Activated naive CD4-positive, alpha-beta T cell treated with anti-CD3 and anti-CD28 coated beads, Interleukin-2, amount 50 U/mL, for 16 hours (primary cell): ENCODE results near the gene RAPSN.
A peak's percentile ranks its signal among the peaks of the same experiment; 100 is the strongest.

ENCODE experiments used
- DNase-seq: peaks from one replicate; pipeline ENCODE4 v3.0.0-alpha.2; 2020

The RAPSN gene

DNA sequence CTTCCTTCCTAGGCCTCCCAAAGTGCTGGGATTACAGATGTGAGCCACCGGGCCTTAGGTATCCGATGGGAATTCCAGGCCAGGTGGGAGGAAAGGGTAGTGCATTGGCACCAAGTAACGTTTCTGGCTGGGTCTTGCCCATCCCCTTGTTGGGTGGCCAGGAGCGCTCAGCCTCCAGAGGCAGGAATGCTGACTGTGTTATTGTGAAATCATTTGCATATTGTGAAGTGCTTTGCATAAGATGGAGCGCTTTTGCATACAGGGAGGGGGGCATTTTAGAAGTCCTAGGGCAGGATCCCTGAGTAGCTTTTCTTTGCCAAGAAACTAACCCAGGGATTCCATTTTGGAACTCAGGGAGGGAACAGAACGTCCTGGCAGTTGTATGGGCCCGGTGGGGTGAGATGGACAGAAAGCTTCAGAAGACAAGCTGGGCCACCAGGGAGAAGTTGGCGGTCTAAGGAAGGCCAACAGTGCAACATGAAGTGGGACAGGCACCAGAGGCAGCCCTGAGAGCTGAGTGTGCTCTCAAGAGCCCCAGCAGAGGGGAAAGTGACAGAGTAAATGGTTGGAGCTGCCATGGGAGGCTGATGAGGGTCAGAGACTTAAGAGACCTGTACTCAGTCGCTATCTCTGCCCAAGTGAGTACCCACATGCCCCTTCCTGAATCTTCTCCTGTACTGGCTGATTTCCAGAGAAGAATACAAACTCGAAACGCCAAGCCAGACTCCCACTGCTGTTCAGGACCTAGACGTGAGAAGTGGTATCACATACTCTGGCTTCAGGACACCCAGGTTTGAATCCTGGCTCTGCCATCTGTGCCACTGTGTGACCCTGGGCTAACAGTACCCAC lies 41.8 kb downstream of the RAPSN start:
- DNase-seq = no peak

DNA sequence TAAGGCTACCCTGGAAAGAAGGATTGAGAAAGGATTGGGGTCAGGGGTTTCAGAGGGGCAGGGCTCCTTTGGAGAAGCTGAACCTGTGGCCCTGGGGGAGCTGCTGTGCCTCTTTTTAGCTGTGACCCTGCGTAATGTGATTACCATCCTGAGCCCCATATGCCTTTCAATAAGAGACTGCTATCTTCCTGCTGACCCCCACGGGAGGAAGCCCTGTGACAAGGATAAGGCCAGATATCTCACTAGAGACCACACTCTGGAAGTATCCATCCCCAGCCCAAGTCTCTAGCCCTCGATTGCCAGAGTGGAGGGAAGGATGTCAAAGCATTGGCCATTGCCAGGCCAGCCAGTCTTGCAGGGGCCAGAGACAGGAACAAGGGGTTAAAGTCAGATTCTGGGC lies 45.4 kb downstream of the RAPSN start:
- no peak for DNase-seq

DNA sequence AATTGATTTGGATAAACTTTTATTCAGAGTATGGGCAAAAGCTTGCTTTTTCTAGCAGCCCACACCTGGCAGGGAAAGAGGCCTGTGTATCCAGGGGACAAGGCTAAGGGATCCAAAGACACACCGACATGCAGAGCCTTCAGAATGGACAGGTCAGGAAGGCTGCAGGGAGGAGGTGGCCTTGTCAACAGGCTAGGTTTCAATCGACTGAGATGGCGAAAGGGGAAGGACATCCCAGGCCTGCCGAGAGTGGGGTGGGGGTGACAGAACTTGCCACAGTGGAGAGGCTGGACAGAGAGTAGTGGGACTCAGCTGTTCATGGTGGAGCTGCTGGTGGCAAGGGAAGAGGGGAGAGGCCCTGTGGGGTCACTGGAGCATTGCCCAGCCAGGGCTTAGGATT lies 45.8 kb downstream of the RAPSN start:
- no peak for DNase-seq

DNA sequence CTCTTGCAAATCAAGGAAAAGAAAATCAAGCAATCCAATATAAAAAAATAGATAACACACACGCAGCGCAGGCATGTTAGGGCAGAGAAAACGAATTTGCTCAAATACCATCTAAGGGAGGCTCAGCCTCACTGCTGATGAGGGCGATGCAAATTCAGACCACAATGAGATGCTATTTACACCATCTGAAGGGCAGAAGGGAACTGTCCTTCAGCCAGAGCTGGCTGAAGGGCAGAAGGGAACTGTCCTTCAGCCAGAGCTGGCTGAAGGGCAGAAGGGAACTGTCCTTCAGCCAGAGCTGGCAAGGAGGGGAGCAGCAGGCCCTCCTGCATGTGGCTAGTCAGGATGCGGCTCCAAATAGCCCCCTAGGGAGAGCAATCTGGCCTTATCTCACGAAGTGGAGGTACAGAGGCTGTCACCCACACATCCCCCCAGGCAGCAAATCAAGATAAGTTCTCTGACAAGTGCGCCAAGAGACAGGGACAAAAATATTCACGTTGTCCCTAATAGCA lies 48.1 kb downstream of the RAPSN start:
- DNase-seq = no peak

DNA sequence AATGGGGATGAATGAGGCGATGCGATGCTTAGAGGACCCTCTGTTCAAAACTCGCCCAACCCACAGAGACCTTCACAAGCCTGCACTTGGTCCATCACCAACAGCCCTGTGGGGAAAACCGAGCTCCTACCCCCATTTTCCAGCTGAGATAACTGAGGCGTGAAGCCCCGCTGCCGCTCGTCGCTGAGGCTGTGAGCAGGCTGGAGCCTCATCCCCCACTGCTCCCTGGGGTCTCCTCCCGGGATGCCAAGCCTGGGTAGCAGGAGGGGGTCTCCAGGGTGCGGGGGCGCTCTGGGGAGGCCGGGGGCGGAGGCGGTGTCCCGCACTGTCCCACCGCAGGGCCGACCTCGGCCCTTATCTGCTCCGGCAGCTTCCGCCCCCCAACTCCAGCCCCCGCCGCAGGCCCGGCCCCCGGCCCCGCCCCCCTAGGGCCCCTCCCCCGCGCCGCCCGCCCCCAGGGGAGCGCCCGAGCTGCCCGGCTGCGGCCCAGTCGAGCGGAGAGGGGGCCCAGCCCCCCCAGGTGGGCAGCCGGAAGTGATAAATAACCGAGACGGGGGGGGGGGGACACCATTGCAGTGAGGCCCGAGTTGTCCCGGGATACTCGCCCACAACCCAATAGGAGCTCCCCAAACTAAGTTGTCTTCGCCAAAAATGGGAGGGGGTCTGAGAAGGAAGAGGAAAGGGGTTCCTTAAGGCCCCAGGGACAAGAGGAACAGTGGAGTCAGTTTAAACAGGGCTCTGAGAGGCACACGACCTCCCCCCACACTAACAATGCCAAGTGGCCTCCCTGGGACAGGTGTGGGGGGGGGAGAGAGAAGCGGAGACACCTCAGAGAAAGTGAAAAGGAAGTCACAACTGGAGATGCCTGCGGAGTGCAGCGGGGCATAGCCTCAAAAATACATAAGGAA lies 48.8 kb downstream of the RAPSN start:
- peak; percentile 43 for DNase-seq

DNA sequence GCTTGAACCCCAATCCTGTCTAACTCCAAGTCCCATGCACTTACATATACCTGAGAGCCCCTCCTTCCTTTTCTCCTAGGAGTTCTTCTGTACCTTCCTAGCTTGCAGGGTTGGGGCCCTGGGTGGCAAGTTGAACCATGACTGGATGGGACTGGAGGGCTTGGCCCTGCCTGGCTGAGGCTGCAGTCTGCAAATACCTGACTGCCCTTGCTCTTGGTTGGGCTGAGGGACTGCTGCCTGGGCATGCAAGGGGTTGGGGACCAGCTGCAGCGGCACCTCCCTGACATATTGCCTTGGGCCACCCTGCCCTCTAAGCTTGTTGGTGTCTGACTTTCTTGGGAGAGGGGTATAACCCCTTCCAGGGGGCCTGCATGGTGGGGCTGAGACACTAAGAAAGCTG lies 50.4 kb downstream of the RAPSN start:
- DNase-seq = no peak

DNA sequence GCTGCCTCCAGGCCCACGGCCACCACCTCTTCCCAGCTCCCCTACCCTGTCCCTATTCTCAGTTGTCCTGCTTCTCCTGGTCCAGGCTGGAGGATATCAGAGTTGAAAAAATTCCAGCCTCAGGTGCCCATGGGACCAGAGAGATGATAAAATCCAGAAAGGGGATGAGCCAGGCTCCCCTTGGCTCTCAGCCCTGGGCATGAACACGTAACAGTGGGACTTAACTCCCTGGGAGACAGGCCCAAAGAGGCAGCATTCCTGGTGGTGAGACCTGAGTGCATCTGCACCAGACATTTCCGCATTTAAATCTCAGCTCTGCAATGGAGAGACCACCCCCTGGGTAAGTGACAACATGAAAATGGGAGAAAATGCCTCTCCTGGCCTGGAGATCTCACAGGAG lies 50.9 kb downstream of the RAPSN start:
- no peak for DNase-seq

DNA sequence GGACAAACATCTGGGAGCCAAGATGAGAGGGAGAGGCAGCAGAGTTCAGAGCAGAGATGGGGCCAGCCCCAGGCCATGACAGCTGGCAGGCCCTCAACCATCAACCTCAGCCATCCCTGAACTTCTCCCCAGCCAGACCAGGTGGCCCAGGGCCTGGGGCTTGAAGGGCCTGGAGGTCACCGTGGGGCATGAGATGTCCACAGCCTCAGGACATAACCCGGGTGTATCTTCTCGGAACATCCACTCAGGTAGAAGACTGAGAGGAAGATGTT lies 53.0 kb downstream of the RAPSN start:
- no peak for DNase-seq

DNA sequence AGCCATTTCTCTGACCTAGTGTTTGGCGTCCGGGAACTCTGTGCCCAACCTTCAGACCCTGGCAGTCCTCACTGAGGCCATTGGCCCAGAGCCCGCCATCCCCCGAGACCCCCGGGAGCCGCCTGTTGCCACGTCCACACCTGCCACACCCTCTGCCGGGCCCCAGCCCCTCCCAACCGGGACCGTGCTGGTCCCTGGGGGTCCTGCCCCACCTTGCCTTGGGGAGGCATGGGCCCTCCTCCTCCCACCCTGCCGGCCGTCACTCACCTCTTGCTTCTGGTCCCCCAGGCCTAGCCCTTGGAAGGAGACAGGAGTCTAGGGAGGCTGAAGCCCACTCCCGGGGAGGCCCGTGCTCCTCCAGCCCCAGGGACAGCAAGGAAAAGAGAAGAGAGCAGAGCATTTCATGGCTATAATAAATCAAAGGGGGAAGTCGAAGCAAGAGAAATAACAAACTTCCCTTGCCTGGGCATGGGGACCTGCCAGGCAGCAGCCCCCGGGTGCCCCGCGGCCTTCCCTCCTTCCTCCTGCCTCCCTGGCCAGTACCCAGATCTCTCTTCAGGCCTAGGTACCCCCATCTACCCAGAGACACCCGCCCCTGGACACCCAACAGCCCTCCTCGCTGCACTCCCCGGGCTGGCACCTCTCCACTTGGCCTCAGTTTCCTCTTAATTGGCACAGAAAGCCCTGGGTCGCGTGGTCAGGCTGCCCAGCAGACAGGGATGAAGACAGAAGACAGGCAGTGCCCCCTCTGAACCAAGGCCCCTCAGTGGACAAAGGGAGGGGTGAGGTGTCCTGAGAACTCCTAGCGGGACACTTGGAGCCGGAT lies 53.5 kb downstream of the RAPSN start:
- no peak for DNase-seq

DNA sequence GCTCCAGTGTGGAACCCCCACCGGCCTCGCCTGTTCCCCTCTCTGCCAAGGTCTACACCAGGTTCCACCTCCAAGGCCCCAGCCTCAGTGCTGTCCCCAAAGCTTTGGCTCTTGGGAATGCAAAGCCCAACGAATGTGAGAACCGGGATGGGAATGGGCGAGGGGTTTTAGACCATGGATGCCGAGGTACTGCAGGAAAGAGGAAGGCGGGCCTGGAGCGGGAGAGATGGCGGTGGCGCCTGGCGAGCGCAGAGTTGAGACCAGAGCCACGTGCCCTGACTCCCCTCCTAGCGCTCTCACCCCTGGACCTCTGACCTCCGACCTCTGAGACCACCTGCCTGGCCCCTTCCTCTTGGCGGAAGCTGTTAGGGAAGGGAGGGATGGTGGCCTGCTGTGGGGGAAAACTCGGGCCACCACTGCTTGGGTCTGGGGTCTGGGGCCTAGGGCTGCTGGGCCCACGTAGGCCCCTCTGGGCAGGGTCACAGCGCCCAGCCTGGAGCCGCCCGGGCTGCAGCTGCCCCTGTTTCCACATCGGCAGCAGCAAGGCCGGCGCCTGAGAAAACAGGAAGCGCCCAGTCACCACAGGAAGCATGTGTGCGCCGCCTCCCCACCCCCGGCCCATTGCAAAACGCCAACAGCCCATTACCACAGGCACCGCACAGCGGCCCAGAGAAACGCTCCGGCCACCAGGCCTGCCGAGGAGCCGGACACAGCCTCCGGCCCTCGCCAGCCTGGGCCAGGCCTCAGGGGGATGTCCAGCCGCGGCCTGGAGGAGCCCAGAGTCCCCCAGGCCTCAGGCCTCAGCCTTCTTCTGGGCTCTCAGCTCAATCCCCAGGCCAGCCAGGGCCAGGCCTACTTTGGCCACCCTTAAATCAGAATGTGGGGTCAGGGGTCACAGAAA lies 54.4 kb downstream of the RAPSN start:
- peak; percentile 63 for DNase-seq

DNA sequence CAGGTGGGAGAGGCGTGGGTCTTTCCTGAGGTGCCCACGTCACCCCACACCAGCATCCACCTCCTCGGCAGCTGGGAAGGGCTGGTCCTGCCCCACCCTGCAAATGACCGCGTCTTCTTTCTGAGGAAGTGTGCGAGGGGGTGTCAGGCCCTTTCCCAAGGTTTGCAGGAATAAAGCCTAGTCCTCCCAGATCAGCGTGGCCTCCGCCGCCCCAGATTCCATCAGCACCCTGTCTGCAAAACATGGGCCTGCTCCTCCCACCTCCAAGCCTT lies 55.0 kb downstream of the RAPSN start:
- DNase-seq = no peak

DNA sequence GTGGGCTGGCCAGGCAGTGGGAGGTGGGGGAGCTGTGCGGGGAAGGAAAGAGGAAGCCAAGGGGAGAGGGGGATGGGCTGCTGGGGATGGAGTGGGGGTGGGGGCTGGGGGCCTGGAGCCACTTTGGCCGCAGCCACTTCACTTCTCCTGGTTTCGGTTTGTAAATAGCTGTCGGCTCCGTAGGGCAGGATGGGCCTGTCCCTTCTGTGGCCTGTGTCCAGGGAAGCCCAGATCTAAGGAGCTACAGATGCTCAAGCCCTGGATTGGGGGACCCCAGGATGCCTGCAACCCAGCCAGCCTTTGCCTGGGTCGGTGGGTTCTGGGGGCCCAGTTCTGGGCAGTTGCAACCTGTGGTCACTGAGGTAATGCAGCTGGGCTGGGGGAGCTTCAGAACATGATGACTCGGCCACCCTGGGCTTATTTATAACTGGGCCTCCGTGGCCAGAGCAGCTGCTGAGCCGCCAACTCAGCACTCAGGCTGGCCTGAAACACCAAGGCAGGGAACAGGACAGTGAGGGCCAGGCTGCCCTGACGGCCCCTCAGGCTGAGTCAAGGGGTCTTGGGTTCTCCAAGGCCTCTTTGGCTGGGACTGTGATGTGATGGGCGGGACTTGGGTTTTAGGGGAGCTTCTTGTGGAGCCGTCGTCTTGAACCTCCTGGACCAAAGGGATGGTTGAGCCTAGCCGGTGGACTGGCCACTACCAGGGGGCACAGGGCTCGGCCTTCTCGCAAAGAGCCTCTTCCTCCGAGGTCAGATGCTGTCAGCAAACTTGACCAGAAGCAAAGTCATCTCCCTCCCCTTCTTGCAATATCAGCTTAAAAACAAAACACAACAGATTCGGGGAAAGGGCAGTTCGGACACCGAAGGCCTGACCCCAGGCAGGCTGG lies 55.5 kb downstream of the RAPSN start:
- DNase-seq = no peak

DNA sequence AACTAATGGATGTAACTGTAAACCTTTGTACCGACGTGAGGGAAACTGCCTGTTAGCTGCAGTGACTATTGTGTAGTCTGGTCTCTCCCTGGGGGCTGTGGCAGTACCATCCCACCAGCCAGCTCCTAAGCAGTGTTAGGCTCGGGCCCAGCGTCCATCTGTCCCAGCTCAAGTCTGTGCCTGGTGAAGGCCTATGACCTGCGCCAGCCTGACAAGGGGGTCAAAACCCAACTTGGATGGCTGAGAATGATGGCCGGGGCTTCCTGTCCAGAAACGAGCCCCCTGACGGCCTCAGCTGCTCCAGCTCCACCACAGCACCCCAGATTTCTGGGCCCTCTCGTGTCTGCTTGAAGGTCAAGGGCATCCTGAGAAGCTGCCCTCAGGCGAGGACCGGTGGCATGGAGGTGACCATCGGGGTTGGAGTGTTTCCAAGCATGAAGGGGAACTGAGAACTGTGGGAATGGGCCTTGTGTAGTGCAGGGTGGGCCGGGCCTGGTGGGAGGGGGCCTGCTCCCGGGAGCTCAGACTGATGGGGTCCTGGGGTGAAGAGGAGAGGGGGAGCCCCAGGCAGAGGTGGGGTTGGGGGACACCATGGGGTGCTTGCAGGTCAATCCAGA lies 56.3 kb downstream of the RAPSN start:
- no peak for DNase-seq

DNA sequence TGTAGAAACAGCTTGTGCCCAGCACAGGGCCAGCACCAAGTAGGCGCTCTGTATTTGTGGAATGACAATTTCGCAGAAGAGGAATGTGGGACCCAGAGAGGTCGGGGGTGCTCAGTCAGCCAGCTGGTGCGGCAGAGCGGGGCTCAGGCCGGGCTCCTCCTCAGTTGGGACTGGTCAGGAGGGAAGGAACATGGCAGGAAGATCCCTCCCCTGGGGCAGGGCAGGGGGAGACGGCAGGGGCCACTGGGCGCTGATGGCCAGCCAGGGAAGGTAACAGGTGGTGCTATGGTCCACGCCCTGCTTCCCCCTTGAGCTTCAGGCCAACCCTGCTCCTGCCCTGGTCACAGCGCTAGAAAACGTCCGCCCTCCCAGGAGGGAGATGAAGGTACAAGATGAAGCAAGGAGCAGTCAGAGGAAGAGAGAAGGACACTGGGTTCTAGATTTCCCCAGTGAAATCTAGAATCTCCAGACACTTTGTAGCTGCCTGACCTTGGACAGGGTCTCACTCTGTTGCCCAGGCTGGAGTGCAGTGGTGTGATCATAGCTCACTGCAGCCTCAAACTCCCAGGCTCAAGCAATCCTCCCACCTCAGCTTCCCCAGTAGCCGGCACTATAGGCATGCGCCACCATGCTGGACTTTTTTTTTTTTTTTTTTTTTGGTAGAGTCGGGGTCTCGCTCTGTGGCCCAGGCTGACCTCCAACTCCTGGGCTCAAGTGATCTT lies 57.1 kb downstream of the RAPSN start:
- no peak for DNase-seq

DNA sequence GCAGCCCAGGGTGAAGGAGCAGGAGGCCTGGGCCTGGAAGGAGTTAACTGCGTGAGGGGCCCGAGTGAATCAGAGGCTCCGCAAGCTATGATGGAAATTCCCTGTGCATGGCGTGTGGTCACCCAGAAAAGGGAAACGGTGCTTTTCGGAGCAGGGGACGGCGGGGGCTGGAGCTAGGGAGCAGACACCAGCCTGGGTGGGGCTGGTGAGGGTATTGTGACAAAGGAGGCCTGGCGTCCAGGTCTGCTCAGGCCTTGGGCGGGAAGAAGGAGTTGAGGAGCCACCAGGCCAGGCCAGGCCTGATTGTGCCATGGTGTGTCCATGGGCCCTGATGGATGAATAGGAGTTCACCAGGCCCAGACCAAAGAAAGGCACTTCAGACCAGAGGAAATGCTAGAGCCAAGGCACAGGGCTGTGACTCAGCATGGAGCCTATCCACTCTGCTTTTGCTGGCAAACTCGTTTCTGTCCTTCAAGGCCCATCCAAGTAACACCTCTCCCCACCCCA lies 57.8 kb downstream of the RAPSN start:
- DNase-seq = no peak

DNA sequence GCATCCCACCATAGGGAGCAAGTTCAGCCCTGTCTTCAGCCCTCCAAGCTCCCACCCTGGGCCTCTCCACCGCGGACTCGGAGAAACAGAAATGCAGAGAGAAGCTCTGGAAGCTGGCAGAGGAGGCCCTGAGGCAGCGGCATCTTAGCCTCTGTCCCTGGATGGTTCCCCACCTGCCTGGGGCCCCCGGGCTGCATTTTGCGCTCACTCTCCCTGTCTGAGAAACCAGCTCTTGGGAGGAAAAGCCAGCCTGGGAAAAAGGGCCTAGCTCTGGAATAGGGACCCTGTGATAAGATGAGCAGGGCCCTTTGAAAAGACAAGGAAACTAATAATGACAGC lies 58.5 kb downstream of the RAPSN start:
- DNase-seq = no peak

DNA sequence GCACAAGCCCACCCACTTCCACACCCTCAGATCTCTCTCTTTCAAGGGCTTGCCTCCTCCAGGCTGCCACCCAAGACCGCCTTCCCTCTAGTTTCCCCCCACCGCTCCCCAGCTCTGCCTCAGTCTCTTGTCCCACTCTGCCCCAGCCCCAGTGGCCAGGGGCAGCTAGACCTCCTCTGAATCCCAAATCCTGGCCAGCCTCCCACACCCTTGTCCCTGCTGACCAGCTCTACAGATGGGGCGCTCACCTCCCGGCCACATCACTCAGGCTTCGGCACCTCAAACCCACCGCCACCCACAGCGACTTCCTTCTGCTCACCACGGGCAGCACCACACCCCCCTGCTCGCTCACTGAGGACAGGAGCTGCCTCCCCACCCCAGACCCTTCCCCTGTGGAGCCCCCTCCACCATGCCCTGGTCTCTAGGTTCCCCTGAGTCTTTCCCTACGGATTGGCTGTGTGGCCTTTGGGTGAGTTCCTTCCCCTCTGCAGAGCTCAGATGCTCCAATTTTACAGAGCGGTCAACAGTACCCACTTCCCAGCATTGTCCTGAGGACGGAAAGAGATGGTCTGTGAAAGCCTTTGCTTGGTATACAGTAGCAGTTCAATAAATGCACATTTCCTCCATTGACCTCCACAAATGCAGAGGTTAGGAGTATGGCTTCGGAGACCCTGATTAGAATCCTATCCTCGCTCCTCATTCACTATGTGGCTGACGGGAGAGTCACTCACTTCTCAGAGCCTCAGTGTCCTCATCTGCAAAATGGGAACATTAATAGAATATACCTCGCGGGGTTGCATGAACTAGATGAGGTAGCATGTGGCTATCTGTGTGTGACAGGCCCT lies 59.1 kb downstream of the RAPSN start:
- DNase-seq = no peak

DNA sequence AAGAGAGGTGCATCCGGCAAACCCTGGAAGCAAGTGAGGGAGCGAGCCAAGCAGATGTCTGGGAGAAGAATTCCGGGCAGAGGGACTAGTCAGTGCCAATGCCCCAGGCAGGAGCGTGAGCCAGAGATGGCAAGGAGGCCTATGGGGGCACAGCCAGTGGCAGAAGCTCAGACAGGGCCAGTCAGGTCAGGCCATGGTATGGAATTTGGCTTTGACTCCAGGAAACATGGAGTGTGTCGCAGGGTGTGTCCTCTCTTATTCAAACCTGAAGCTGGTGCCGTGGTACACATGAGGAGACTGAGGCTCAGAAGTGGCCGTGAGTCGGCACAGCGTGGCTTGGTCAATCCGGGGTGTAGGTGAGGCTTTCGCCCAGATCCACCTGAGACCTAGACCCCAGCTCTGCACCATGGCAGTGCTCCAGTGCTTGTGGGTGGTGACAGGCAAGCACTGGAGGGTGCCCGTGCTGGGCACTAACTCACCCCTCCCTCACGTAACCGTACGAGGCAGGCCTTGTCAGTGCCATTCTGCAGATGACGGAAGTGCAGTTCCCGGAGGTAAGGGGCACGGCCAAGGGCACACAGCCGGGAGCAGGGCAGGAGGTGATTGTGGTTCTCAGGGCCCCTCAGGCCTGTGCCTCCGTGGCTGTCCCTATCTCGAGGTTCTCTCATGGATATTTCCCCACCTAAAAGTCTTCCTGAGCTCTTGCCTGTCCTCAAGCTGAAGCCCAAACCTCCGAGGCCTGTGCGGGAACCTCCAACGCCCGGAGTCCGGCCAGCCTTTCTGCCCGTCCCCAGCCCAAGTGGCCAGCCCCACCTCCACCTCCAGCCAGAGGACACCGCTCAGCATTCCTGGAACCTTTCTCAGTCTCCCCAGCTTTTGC lies 60.0 kb downstream of the RAPSN start:
- no peak for DNase-seq
